Astrocyte (in vitro differentiated cells and primary cell): ENCODE results near the gene EDN3.

Experiments
- CTCF ChIP-seq: IDR thresholded peaks from 2 replicates; pipeline ENCODE4 v1.5.1; 2011; ENCODE audit warnings: low read depth, mild to moderate bottlenecking, inconsistent platforms, low read length, moderate library complexity; ENCODE audit not compliant: insufficient read depth
- EZH2 ChIP-seq: IDR thresholded peaks from 2 replicates; pipeline ENCODE4 v1.6.1; 2012; ENCODE audit warnings: mild to moderate bottlenecking, low read length, inconsistent platforms; ENCODE audit not compliant: insufficient read depth

GRCh38 chr20:59305908-59306655 is 5.7 kb downstream of the EDN3 start:
- TF ChIP-seq CTCF (no peak), EZH2 (no peak)
